GM19324 (cell line): Measurements from ENCODE around the gene INAFM2.
A peak's percentile ranks its signal among the peaks of the same experiment; 100 is the strongest.

Source experiments
- ATAC-seq: cut with Tn5 transposase; IDR thresholded peaks from one replicate; pipeline ENCODE4 v1.9.1; 2021; ENCODE audit warnings: mild to moderate bottlenecking, moderate library complexity; ENCODE audit not compliant: unreplicated experiment, low FRiP score

The INAFM2 gene

DNA sequence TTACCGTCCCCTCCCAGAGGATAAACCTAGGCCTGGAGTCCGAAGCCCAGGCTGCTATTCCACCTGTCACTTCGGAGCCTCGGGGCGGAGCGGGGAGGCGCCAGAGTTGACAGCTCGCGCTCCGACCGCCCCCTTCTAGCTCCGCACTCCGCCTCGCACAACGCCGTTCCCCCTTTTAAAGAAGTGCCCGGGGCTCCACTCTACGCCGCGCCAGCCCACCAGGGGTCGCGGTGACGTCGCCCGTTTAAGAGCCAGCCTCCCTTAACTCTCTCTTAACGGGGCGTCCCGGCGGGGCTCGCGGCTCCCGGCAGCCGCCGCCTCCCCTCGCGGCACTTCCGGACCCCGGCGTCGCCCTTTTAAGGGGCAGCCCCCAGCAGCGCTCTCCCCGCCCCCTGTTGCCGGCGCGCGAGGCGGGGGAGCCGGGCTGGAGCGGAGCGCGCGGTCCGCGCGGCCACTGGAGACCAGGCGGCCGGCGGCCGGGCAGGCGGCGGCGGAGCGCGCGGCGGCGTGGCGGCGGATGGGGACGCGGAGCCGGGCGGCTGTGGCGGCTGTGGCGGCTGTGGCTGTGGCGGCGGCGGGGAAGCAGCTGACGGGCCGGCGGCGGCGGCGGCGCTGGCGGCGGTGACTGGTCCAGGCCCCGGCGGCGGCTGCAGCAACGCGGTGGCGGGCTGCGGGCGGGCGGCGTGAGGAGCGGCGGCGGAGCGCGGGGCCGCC lies at the start of gene INAFM2:
TSS of gene INAFM2 (plus strand) at position 454 of the 714 bp plus-strand sequence. CDS start 364 bp downstream, outside the sequence.
- ATAC-seq = peak; percentile 90

- no peak for ATAC-seq
Measured at GRCh38 chr15:40274350-40275274, 48.9 kb upstream of the INAFM2 start.

DNA sequence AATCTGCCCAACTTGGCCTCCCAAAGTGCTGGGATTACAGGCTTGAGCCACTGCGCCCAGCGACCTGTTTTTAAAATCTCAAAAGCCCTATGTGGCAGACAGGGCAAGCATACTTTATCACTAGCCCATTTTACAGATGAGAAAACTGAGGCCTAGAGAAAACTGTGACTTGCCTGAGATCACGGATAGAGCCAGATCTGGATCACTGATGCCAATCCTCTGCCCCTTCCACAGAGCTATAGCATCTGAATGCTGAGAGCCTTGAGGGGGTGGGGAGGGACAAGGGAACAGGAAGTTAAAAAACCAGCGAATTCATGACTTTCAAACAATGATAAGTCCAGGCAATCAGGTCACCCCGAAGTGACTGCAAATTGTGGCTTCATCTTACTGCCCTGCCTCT lies 48.0 kb upstream of the INAFM2 start:
- ATAC-seq = no peak

GRCh38 chr15:40275954-40276353 lies 47.5 kb upstream of the INAFM2 start:
- no peak for ATAC-seq

- no peak for ATAC-seq
Measured at GRCh38 chr15:40276927-40277326, 46.6 kb upstream of the INAFM2 start.

- no peak for ATAC-seq
Measured at GRCh38 chr15:40277471-40277870, 46.0 kb upstream of the INAFM2 start.

GRCh38 chr15:40278026-40278425 lies 45.5 kb upstream of the INAFM2 start:
- ATAC-seq = no peak

GRCh38 chr15:40279437-40280141 lies 43.9 kb upstream of the INAFM2 start:
- no peak for ATAC-seq

DNA sequence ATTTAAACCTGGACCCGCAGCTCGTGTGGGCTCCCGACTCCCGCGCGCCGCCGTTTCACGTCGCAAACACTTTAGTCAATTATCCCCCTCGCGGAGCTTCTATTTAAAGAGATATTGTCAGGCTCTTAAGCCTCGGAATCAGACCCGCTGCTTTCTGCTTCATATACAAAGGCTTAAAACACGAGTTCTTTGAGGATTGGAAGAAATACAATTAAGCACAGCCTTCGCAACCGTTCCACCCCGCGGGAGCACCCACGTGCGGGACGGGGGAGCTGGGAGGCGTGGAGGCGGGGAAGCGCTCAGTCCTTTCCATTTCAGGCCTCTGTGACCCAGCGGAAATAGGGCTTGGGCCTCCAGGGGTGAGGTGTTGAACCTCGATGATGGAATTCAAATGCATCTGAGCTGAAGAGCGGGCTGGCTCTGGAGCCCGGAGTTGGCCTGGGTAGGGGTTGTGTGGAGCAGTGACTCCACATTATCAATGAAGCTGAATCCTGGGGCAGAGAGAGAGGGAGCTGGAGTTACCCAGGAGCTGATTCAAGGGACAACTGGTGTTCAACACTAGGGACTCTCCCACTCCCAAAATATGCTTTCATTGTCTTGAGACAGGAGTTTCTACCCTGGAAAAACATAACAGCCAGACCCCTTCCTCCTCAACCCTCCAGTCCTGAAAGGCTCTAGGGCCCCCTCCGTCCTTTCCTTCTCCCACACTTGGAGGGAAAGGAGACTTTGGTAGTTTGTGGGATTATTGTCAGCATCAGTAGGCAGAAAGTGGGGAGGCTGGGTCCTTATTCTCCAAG lies 43.0 kb upstream of the INAFM2 start:
- no peak for ATAC-seq

- ATAC-seq = no peak
Measured at GRCh38 chr15:40281057-40281800, 42.3 kb upstream of the INAFM2 start.

- no peak for ATAC-seq
Measured at GRCh38 chr15:40281801-40282146, 41.7 kb upstream of the INAFM2 start.

- ATAC-seq = no peak
Measured at GRCh38 chr15:40282147-40282868, 41.2 kb upstream of the INAFM2 start.

GRCh38 chr15:40282869-40283614 lies 40.5 kb upstream of the INAFM2 start, which contains the start of gene ANKRD63:
TSS of gene ANKRD63 (minus strand) at chr15:40283064. CDS start at chr15:40282586, 478 bp downstream.
- ATAC-seq = no peak

DNA sequence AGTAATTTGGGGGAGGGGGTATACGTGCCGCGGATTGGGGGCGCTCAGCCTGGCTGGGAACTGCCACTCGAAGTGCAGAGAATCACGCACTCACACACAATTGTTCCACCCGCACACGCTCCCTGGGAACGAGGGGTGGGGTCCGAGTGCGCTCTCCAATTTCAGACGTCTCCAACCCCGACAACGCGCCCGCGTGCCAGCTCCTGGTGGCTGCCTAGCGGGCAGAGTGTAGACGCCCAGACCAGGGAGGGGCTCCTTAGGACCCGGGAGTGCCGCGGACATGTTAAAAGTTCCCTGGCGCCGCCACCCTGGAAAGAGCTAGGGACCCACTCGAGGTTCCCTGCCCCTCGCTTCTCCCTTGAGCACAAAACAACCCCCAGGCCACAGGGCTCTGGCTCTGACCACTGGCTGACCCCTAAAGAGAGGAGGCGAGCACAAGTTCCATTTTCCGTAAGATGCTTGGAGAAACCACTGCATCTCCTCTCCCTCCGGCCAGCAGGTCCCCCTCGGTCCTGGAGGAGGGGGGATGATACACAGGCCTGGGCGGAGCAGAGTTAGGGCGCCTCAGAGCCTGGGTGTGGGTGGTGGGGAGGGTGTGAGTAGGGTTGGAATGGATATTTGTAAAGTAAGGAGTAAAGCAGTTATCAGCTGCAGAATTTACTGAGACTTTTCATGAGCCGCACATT lies 39.7 kb upstream of the INAFM2 start:
- ATAC-seq = no peak

DNA sequence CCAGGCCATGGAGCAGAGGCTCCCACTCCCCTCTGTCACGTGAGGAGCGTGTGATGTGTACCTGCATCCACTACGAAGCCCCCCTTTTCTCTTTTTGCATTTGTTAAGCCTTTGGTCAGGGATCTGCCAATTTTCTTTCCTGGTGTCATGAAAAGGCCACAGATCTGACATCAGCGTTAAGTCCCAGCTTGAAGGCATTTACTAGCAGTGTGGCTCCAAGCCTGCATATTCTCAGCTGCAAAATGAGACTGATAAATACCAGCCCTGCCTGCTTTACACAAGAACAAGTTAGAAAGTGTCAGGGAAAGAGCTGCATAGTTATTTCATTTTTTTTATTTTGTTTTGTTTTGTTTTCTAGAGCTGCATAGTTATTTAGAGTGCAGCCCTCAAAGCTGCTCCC lies 38.3 kb upstream of the INAFM2 start:
- no peak for ATAC-seq

DNA sequence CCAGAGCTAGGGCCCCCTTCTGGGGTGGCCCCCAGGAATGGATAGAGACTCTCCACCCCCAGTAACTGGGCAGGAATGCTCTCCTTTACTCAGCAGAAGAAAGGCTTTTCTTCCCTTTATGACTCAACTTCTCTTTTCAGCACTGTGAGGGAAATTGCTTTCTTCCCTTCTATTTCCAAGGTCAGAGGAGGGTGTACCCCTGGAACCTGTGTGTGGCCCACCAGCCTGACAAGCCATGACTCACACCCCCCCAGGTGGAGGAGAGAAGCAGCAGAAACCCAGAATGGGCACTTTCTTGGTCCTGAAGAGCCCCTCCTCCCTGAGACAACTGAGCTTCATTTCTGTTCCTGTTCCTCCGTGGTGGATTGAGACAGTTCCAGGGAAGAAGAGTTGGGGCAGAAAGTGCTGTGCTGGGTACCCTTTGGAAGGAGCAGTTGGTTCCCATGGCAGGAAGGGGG lies 37.9 kb upstream of the INAFM2 start:
- ATAC-seq = no peak

- ATAC-seq = no peak
Measured at GRCh38 chr15:40286061-40286532, 37.4 kb upstream of the INAFM2 start.
